Astrocyte (in vitro differentiated cells and primary cell): Measurements from ENCODE around the gene NELFA.

Source experiments
- CTCF ChIP-seq: IDR thresholded peaks from 2 replicates; pipeline ENCODE4 v1.5.1; 2011; ENCODE audit warnings: low read depth, mild to moderate bottlenecking, inconsistent platforms, low read length, moderate library complexity; ENCODE audit not compliant: insufficient read depth
- EZH2 ChIP-seq: IDR thresholded peaks from 2 replicates; pipeline ENCODE4 v1.6.1; 2012; ENCODE audit warnings: mild to moderate bottlenecking, low read length, inconsistent platforms; ENCODE audit not compliant: insufficient read depth

DNA sequence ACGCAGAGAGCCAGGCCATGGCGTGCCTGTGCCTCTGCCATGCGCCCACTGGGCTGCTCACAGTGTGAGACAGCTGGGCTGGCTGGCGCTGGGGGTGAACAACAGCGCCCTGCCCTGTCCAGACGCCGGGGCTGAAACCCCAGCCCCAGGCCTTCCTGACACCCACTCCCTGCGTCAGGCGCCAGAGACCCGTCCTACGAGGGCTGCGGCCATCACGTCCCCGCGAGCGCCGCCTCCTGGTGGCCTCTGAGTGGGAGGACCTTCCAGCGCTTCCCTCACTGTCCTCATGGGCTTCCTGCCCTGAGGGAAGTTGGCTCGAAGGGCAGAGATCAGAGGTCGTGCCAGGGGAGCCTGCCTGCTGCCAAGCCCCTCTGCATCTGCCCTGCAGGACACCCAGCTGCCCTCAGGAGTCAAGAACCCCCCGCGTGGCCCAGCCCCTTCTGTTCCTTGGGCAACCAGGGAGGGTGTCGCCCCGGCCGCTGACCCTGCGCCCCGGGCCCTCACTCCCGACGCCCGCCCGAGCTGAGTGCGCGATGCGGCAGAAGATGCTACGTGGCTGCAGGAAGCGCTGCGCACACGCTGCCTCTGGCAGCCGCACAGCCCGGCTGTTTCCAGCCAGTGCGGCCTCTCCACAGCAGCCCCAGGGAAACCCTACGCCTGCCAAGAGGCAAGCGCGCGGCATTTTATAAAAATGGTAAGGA lies 16.2 kb downstream of the NELFA start:
- TF ChIP-seq CTCF: no peak
- TF ChIP-seq EZH2: no peak
